B cell (primary cell): ENCODE measurements around the gene LRCH1. TPM values are rescaled to one million over a fixed set of nuclear protein-coding genes. Genes with fewer than 3 reads are reported as not detected.

Experiments used
- ATAC-seq: fragments of 200-7000 bp; cut with Tn5 transposase; one replicate; pipeline ENCODE4 v1.10.0; 2021; ENCODE audit warnings: low read depth, mild to moderate bottlenecking, moderate number of reproducible peaks, moderate library complexity
- CTCF ChIA-PET: fragments of 350-600 bp; sonication (Branson Sonifier 250); formaldehyde crosslinking; loops from one replicate; lab custom pipeline; 2021; ENCODE audit warnings: antibody characterized with exemption, inconsistent platforms; lab: Charles Lee
- POLR2A ChIA-PET: fragments of 350-600 bp; sonication (Branson Sonifier 250); formaldehyde crosslinking; loops from one replicate; lab custom pipeline; 2021; ENCODE audit warnings: antibody characterized with exemption; lab: Charles Lee
- DNase-seq: peaks from one replicate; pipeline ENCODE4 v3.0.0; 2013
- H2AFZ ChIP-seq: 2 replicates; pipeline ENCODE4 v1.6.1; 2012; ENCODE audit warnings: mild to moderate bottlenecking, low read depth, low read length; ENCODE audit not compliant: insufficient read depth, poor library complexity, severe bottlenecking
- H3K27ac ChIP-seq, 2 donors: 1 replicate in 1 of 2; 2 replicates in 1 of 2; pipeline ENCODE4 v1.5.1; 2012 to 2013; ENCODE audit warnings: low read length in 2 of 2, mild to moderate bottlenecking in 2 of 2, moderate library complexity in 1 of 2
- H3K27me3 ChIP-seq, 4 experiments: fragments of 200-600 bp in 1 of 4; sonication (generic) in 1 of 4; replicated peaks in 1 of 4; 1 replicate in 2 of 4; 2 replicates in 2 of 4; pipeline versions ENCODE4 v1.6.1 to v1.7.0; 2013 to 2016; ENCODE audit warnings: low read length in 3 of 4, mild to moderate bottlenecking in 2 of 4, mixed read lengths in 1 of 4, moderate library complexity in 1 of 4; ENCODE audit not compliant: insufficient read depth in 4 of 4, control insufficient read depth in 3 of 4; ENCODE audit errors: control extremely low read depth in 1 of 4
- H3K36me3 ChIP-seq, 2 experiments: replicated peaks in 1 of 2; 1 replicate in 1 of 2; 2 replicates in 1 of 2; pipeline versions ENCODE4 v1.6.1 to v1.7.1; 2013; ENCODE audit warnings: low read length in 1 of 2; ENCODE audit not compliant: insufficient read depth in 2 of 2, control insufficient read depth in 1 of 2; ENCODE audit errors: control extremely low read depth in 1 of 2, extremely low read depth in 1 of 2
- H3K4me1 ChIP-seq, 2 donors: fragments of 200-600 bp in 1 of 2; sonication (generic) in 1 of 2; 1 replicate in 1 of 2; 2 replicates in 1 of 2; pipeline versions ENCODE4 v1.5.1 to v1.6.1; 2013 to 2017; ENCODE audit warnings: low read length in 2 of 2; ENCODE audit not compliant: control insufficient read depth in 2 of 2, insufficient read depth in 2 of 2
- H3K4me2 ChIP-seq: replicated peaks from 2 replicates; pipeline ENCODE3; 2012; ENCODE audit warnings: mild to moderate bottlenecking, low read depth, low read length; ENCODE audit not compliant: poor library complexity, severe bottlenecking
- H3K4me3 ChIP-seq, 5 experiments: fragments of 200-600 bp in 1 of 5; sonication (generic) in 1 of 5; 1 replicate in 3 of 5; 2 replicates in 2 of 5; pipeline versions ENCODE4 v1.5.1 to v1.7.0; 2011 to 2016; ENCODE audit warnings: low read length in 4 of 5, mild to moderate bottlenecking in 4 of 5, low read depth in 2 of 5, control low read depth in 1 of 5, moderate library complexity in 1 of 5; ENCODE audit not compliant: insufficient read depth in 1 of 5; ENCODE audit errors: control extremely low read depth in 1 of 5, extremely low read depth in 1 of 5
- H3K79me2 ChIP-seq: fragments of 200-600 bp; sonication (generic); one replicate; pipeline ENCODE4 v1.6.0; 2016; ENCODE audit warnings: low read length; ENCODE audit not compliant: control insufficient read depth, insufficient read depth
- H3K9ac ChIP-seq: fragments of 200-600 bp; sonication (generic); 2 replicates; pipeline ENCODE4 v1.6.1; 2017; ENCODE audit warnings: mild to moderate bottlenecking, low read length, moderate library complexity
- H3K9me3 ChIP-seq, 3 donors: one replicate each; pipeline versions ENCODE4 v1.6.1 to v1.7.1; 2013; ENCODE audit warnings: low read length in 2 of 3; ENCODE audit not compliant: control insufficient read depth in 2 of 3, insufficient read depth in 1 of 3; ENCODE audit errors: control extremely low read depth in 1 of 3
- H4K20me1 ChIP-seq: 2 replicates; pipeline ENCODE4 v1.6.0; 2012; ENCODE audit warnings: mild to moderate bottlenecking, low read length; ENCODE audit not compliant: insufficient read depth, control insufficient read depth, poor library complexity, severe bottlenecking
- H3K27ac Mint-ChIP-seq: one replicate; pipeline ENCODE4 v1.8.0; 2021; ENCODE audit warnings: mixed read lengths
- H3K27me3 Mint-ChIP-seq: one replicate; pipeline ENCODE4 v1.8.0; 2021; ENCODE audit warnings: mixed read lengths
- H3K4me1 Mint-ChIP-seq: one replicate; pipeline ENCODE4 v1.8.0; 2021; ENCODE audit warnings: mixed read lengths
- H3K4me3 Mint-ChIP-seq: one replicate; pipeline ENCODE4 v1.8.0; 2021; ENCODE audit warnings: mixed read lengths
- H3K9me3 Mint-ChIP-seq: one replicate; pipeline ENCODE4 v1.8.0; 2022; ENCODE audit warnings: mixed read lengths; ENCODE audit not compliant: insufficient read depth
- EZH2 ChIP-seq: IDR thresholded peaks from 2 replicates; pipeline ENCODE4 v1.6.1; 2012; ENCODE audit warnings: borderline replicate concordance, low read depth, mild to moderate bottlenecking, moderate library complexity, low read length; ENCODE audit not compliant: insufficient read depth, poor library complexity, severe bottlenecking
- WGBS: methylation state at CpG from one replicate; pipeline ENCODE4 v1.1.5; 2013; ENCODE audit warnings: missing lambda C conversion rate; ENCODE audit not compliant: insufficient coverage; 5-methylcytosine and 5-hydroxymethylcytosine counted together
- intact Hi-C: fragments of 100-400 bp; cut with micrococcal nuclease; formaldehyde crosslinking; loops from one replicate; pipeline ENCODE4 v1.10.0; 2022
- polyA plus RNA-seq: library from polyadenylated mRNA; depleted of rRNA; stranded (reverse); fragments of >200 nt; gene quantifications from 2 replicates; pipeline ENCODE4 v1.2.3, GENCODE V29; 2012
- total RNA-seq, 2 donors: library from RNA; stranded (reverse); fragments of 120-200 nt in 1 of 2; gene quantifications; 1 replicate in 1 of 2; 2 replicates in 1 of 2; pipeline versions ENCODE4 v1.2.3 to v1.2.4, GENCODE V29; 2013 to 2022
- TF ChIP-seq, protein P1 (sequence below): fragments of 200-600 bp; IDR thresholded peaks from one replicate; pipeline ENCODE4 v1.8.0; 2022; ENCODE audit warnings: antibody characterized with exemption, mild to moderate bottlenecking

LRCH1 gene
- total and polyA plus RNA-seq, 2 donors (not counting 1 experiment from before 2014, with no cell fraction given) = 13.0 to 50.3 TPM

DNA sequence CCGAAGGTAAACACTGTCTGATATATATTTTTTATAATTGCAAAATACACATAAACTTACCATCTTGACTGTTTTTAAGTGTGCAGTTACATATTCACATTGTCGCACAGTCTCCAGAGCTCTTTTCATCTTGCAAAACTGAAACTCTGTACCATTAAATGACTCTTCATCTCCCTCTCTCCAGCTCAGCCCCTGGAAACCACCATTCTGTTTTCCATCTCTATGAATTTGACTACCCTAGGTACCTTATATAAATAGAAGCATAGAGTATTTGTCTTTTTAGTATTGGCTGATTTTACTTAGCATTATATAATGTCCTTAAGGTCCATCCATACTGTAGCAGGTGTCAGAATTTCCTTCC lies 45.8 kb downstream of the LRCH1 start:
- peak overlapping the region; percentile 87 for H3K27ac Mint-ChIP-seq
- Histone ChIP-seq H3K36me3 (no peaks in the 10 kb centered on the region), H3K4me3 (peak overlapping the region in 4 of 5 experiments; percentile 5 to 58 (median 22)), H2AFZ (no peak overlapping the region), H3K4me2 (peak overlapping the region; percentile 63), H3K9ac (peak overlapping the region; percentile 50), H3K9me3 (no peaks in the 10 kb centered on the region), H3K27ac (peak overlapping the region; percentile 57 to 69), H3K79me2 (peaks cover 94% of the 10 kb centered on the region), H3K4me1 (peaks cover 92 to 94% of the 10 kb centered on the region in 2 donors), H4K20me1 (peaks cover 9% of the 10 kb centered on the region), H3K27me3 (no peaks in the 10 kb centered on the region)
- peak overlapping the region; percentile 73 for H3K4me3 Mint-ChIP-seq
- TF ChIP-seq, protein P1, sequence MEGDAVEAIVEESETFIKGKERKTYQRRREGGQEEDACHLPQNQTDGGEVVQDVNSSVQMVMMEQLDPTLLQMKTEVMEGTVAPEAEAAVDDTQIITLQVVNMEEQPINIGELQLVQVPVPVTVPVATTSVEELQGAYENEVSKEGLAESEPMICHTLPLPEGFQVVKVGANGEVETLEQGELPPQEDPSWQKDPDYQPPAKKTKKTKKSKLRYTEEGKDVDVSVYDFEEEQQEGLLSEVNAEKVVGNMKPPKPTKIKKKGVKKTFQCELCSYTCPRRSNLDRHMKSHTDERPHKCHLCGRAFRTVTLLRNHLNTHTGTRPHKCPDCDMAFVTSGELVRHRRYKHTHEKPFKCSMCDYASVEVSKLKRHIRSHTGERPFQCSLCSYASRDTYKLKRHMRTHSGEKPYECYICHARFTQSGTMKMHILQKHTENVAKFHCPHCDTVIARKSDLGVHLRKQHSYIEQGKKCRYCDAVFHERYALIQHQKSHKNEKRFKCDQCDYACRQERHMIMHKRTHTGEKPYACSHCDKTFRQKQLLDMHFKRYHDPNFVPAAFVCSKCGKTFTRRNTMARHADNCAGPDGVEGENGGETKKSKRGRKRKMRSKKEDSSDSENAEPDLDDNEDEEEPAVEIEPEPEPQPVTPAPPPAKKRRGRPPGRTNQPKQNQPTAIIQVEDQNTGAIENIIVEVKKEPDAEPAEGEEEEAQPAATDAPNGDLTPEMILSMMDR = no peak
- TF ChIP-seq EZH2 = no peak
- peak; percentile 5 for ATAC-seq
- H3K9me3 Mint-ChIP-seq = no peaks in the 10 kb centered on the region
- DNase-seq = no peak
- intact Hi-C loops = loop anchor here (1.0 to 10.0 kb wide), 5 partner anchors 11 to 424 kb away; no protein-coding TSS in a partner anchor
- no peaks in the 10 kb centered on the region for H3K27me3 Mint-ChIP-seq
- ChIA-PET CTCF (interaction anchor here (1.6 kb wide), 1 partner anchor 47 kb away, joined by 7 read pairs; no protein-coding TSS in a partner anchor), POLR2A (no interaction called here)
- no CpG with 5 or more reads among the region's 2 CpGs for WGBS
- peaks cover 91% of the 10 kb centered on the region for H3K4me1 Mint-ChIP-seq

DNA sequence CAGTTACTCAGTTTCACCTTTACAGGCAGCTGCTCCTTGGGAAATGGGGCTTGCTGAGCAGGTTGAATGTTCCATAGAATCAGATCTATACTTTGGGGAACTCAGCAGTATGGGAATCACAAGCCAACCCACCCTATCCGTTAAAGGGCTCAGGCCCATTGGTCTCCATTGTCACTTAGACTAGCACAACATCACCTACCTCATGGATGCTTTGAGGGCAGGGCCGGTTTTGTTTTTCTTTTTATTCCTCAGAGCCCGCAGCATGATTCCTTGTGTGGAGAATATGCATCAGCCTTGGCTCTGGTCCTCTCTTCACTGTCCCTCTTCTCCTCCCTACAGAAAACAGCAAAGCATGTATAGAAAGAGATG lies 48.0 kb downstream of the LRCH1 start:
- no peak overlapping the region for H3K4me3 ChIP-seq
- POLR2A ChIA-PET = interaction anchor here (0.6 kb wide), 1 partner anchor 474 kb away, joined by 4 read pairs; no protein-coding TSS in a partner anchor
- peaks cover 9% of the 10 kb centered on the region for H4K20me1 ChIP-seq
- H3K4me2 ChIP-seq = peak overlapping the region; percentile 41
- intact Hi-C loops = no loop called here
- TF ChIP-seq, protein P1 = no peak
- no peak for TF ChIP-seq EZH2
- no peaks in the 10 kb centered on the region for H3K27me3 ChIP-seq
- peaks cover 98% of the 10 kb centered on the region for H3K79me2 ChIP-seq
- 100% methylated on average over 1 of the region's 3 CpGs for WGBS
- peak overlapping the region; percentile 68 for H3K27ac Mint-ChIP-seq
- no peaks in the 10 kb centered on the region for H3K9me3 Mint-ChIP-seq
- no peaks in the 10 kb centered on the region for H3K27me3 Mint-ChIP-seq
- DNase-seq = no peak
- H3K4me3 Mint-ChIP-seq = peak overlapping the region; percentile 42
- no peaks in the 10 kb centered on the region for H3K9me3 ChIP-seq
- H3K27ac ChIP-seq = peak overlapping the region in 1 of 2 donors; percentile 2
- no peak overlapping the region for H2AFZ ChIP-seq
- no peak overlapping the region for H3K9ac ChIP-seq
- H3K4me1 Mint-ChIP-seq = peaks cover 90% of the 10 kb centered on the region
- no peaks in the 10 kb centered on the region for H3K36me3 ChIP-seq
- H3K4me1 ChIP-seq = peaks cover 84 to 89% of the 10 kb centered on the region in 2 donors
- CTCF ChIA-PET = interaction anchor here (0.6 to 2.0 kb wide), 3 partner anchors 10 to 107 kb away, joined by 3 to 10 read pairs (median 6); no protein-coding TSS in a partner anchor
- no peak for ATAC-seq
